Transverse colon (tissue), 4 donors: ENCODE data around the gene APPL1.

Source experiments
- CTCF ChIP-seq, 5 experiments: fragments of 200-600 bp in 3 of 5; fragments of 450-650 bp in 2 of 5; sonication (generic) in 3 of 5; IDR thresholded peaks; 1 replicate in 2 of 5; 2 replicates in 3 of 5; pipeline ENCODE4 v1.5.1; 2016 to 2017; ENCODE audit warnings: antibody characterized with exemption in 5 of 5, inconsistent platforms in 3 of 5, mild to moderate bottlenecking in 2 of 5, moderate library complexity in 1 of 5
- EP300 ChIP-seq: sonication (generic); formaldehyde crosslinking; IDR thresholded peaks from one replicate; pipeline ENCODE4 v1.6.1; 2017; ENCODE audit warnings: antibody characterized with exemption, low read depth
- POLR2A ChIP-seq: fragments of 450-650 bp; IDR thresholded peaks from one replicate; pipeline ENCODE4 v1.6.1; 2016; ENCODE audit warnings: antibody characterized with exemption, mild to moderate bottlenecking, moderate library complexity
- POLR2AphosphoS5 ChIP-seq, 3 donors: sonication (generic); formaldehyde crosslinking; IDR thresholded peaks; one replicate each; pipeline ENCODE4 v1.6.1; 2016; ENCODE audit warnings: antibody characterized with exemption in 3 of 3

GRCh38 chr3:57227204-57227929, at the start of gene APPL1:
- TF ChIP-seq CTCF (IDR thresholded peaks at IDR 0.05) (no peak), POLR2A (peak; percentile 72), EP300 (no peak), POLR2AphosphoS5 (IDR thresholded peaks at IDR 0.05) (peak; percentile 85 to 91 (median 91))
